ENCODE data around the gene PGGHG. TPM values are rescaled to one million over a fixed set of nuclear protein-coding genes. Genes with fewer than 3 reads are reported as not detected.

PGGHG gene
- total RNA-seq, 1 experiment from 2014 or later = 12.4 TPM

- H3K9me2 ChIP-seq (replicated peaks; ENCODE audit: low read length) = no peaks in the 10 kb centered on the region
- H3K36me3 ChIP-seq (ENCODE audit: low read depth, low read length) = no peaks in the 10 kb centered on the region
- no peaks in the 10 kb centered on the region for H4K20me1 ChIP-seq (ENCODE audit: low read length)
- no peak overlapping the region for H2AFZ ChIP-seq (ENCODE audit: low read length)
- no peaks in the 10 kb centered on the region for H3K27me3 ChIP-seq (ENCODE audit: low read length)
- H3K27ac ChIP-seq (ENCODE audit: low read length) = no peak overlapping the region
- no peak for ATAC-seq
- no peaks in the 10 kb centered on the region for H3K9me3 ChIP-seq (ENCODE audit: low read length)
- CTCF ChIA-PET = no interaction called here
- intact Hi-C loops (cut with micrococcal nuclease) = no loop called here
- H3K4me3 ChIP-seq (ENCODE audit: low read length) = no peak overlapping the region
- no peak for TF ChIP-seq EZH2phosphoT487 (IDR thresholded peaks at IDR 0.05; ENCODE audit: borderline replicate concordance, low read length)
- TF ChIP-seq, protein P1, sequence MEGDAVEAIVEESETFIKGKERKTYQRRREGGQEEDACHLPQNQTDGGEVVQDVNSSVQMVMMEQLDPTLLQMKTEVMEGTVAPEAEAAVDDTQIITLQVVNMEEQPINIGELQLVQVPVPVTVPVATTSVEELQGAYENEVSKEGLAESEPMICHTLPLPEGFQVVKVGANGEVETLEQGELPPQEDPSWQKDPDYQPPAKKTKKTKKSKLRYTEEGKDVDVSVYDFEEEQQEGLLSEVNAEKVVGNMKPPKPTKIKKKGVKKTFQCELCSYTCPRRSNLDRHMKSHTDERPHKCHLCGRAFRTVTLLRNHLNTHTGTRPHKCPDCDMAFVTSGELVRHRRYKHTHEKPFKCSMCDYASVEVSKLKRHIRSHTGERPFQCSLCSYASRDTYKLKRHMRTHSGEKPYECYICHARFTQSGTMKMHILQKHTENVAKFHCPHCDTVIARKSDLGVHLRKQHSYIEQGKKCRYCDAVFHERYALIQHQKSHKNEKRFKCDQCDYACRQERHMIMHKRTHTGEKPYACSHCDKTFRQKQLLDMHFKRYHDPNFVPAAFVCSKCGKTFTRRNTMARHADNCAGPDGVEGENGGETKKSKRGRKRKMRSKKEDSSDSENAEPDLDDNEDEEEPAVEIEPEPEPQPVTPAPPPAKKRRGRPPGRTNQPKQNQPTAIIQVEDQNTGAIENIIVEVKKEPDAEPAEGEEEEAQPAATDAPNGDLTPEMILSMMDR (conservative IDR thresholded peaks at IDR 0.05; ENCODE audit: low read depth, low read length) = no peak
- TF ChIP-seq EZH2 (IDR thresholded peaks at IDR 0.05; ENCODE audit: low read length, unreplicated experiment) = no peak
- DNase-seq = no peak
- H3K9ac ChIP-seq (ENCODE audit: low read length) = no peak overlapping the region
- BruUV-seq (replicated peaks) = no TSS peak
- POLR2A ChIA-PET (ENCODE audit: unreplicated experiment) = no interaction called here
- H3K4me1 ChIP-seq (ENCODE audit: insufficient read depth, low read length) = no peaks in the 10 kb centered on the region
- no peaks in the 10 kb centered on the region for H3K79me2 ChIP-seq (ENCODE audit: low read length)
- no peak overlapping the region for H3K4me2 ChIP-seq (ENCODE audit: low read length)
- H3F3A ChIP-seq (ENCODE audit: low read length, unreplicated experiment) = no peaks in the 10 kb centered on the region
Measured at GRCh38 chr11:297051-297585, 8.2 kb downstream of the PGGHG start.

- Histone ChIP-seq H3K4me2 (ENCODE audit: low read length) (no peak overlapping the region), H3K4me1 (ENCODE audit: insufficient read depth, low read length) (no peaks in the 10 kb centered on the region), H2AFZ (ENCODE audit: low read length) (no peak overlapping the region), H3K4me3 (ENCODE audit: low read length) (no peak overlapping the region), H4K20me1 (ENCODE audit: low read length) (no peaks in the 10 kb centered on the region), H3K79me2 (ENCODE audit: low read length) (no peaks in the 10 kb centered on the region), H3K27me3 (ENCODE audit: low read length) (no peaks in the 10 kb centered on the region), H3K9ac (ENCODE audit: low read length) (no peak overlapping the region), H3K27ac (ENCODE audit: low read length) (no peak overlapping the region), H3K9me3 (ENCODE audit: low read length) (no peaks in the 10 kb centered on the region), H3K9me2 (replicated peaks; ENCODE audit: low read length) (no peaks in the 10 kb centered on the region), H3F3A (ENCODE audit: low read length, unreplicated experiment) (no peaks in the 10 kb centered on the region), H3K36me3 (ENCODE audit: low read depth, low read length) (no peaks in the 10 kb centered on the region)
- intact Hi-C loops (cut with micrococcal nuclease) = no loop called here
- ChIA-PET CTCF (no interaction called here), POLR2A (ENCODE audit: unreplicated experiment) (no interaction called here)
- TF ChIP-seq EZH2 (IDR thresholded peaks at IDR 0.05; ENCODE audit: low read length, unreplicated experiment) (no peak), EZH2phosphoT487 (IDR thresholded peaks at IDR 0.05; ENCODE audit: borderline replicate concordance, low read length) (no peak)
- TF ChIP-seq, protein P1 (conservative IDR thresholded peaks at IDR 0.05; ENCODE audit: low read depth, low read length) = no peak
- ATAC-seq (no peak), DNase-seq (no peak)
- BruUV-seq (replicated peaks) = no TSS peak
Measured at GRCh38 chr11:297586-298405, 8.9 kb downstream of the PGGHG start.

- Histone ChIP-seq H2AFZ (ENCODE audit: low read length) (no peak overlapping the region), H3K9me2 (replicated peaks; ENCODE audit: low read length) (no peaks in the 10 kb centered on the region), H3K9ac (ENCODE audit: low read length) (no peak overlapping the region), H3K9me3 (ENCODE audit: low read length) (no peaks in the 10 kb centered on the region), H3K4me2 (ENCODE audit: low read length) (no peak overlapping the region), H3K4me3 (ENCODE audit: low read length) (no peak overlapping the region), H3K27ac (ENCODE audit: low read length) (no peak overlapping the region), H4K20me1 (ENCODE audit: low read length) (no peaks in the 10 kb centered on the region), H3K27me3 (ENCODE audit: low read length) (no peaks in the 10 kb centered on the region), H3K79me2 (ENCODE audit: low read length) (no peaks in the 10 kb centered on the region), H3K36me3 (ENCODE audit: low read depth, low read length) (no peaks in the 10 kb centered on the region), H3K4me1 (ENCODE audit: insufficient read depth, low read length) (no peaks in the 10 kb centered on the region), H3F3A (ENCODE audit: low read length, unreplicated experiment) (no peaks in the 10 kb centered on the region)
- CTCF ChIA-PET = no interaction called here
- POLR2A ChIA-PET (ENCODE audit: unreplicated experiment) = no interaction called here
- TF ChIP-seq EZH2 (IDR thresholded peaks at IDR 0.05; ENCODE audit: low read length, unreplicated experiment) (no peak), EZH2phosphoT487 (IDR thresholded peaks at IDR 0.05; ENCODE audit: borderline replicate concordance, low read length) (no peak)
- TF ChIP-seq, protein P1 (conservative IDR thresholded peaks at IDR 0.05; ENCODE audit: low read depth, low read length) = no peak
- BruUV-seq (replicated peaks) = no TSS peak
- intact Hi-C loops (cut with micrococcal nuclease) = no loop called here
- ATAC-seq = no peak
- DNase-seq = no peak
Measured at GRCh38 chr11:298406-299065, 9.6 kb downstream of the PGGHG start.

Measured in PC-3 (cell line).